Neural crest cell (in vitro differentiated cells): ENCODE results near the gene SLC8A3. TPM values are rescaled to one million over a fixed set of nuclear protein-coding genes. Genes with fewer than 3 reads are reported as not detected.

Experiments used
- DNase-seq: peaks from one replicate; pipeline ENCODE4 v3.0.0; 2021; ENCODE audit warnings: low read depth, mixed read lengths, low spot score
- H3K27ac Mint-ChIP-seq: one replicate; pipeline ENCODE4 v1.8.0; 2021; ENCODE audit warnings: mild to moderate bottlenecking, mixed read lengths; ENCODE audit not compliant: unreplicated experiment
- H3K27me3 Mint-ChIP-seq: 2 replicates; pipeline ENCODE4 v1.8.0; 2021; ENCODE audit warnings: low read depth, mild to moderate bottlenecking, mixed read lengths
- H3K36me3 Mint-ChIP-seq: 2 replicates; pipeline ENCODE4 v1.8.0; 2021; ENCODE audit warnings: low read depth, mild to moderate bottlenecking, mixed read lengths
- H3K4me1 Mint-ChIP-seq: 2 replicates; pipeline ENCODE4 v1.8.0; 2021; ENCODE audit warnings: mixed read lengths
- H3K4me3 Mint-ChIP-seq: one replicate; pipeline ENCODE4 v1.8.0; 2021; ENCODE audit warnings: mild to moderate bottlenecking, mixed read lengths
- H3K9me3 Mint-ChIP-seq: 2 replicates; pipeline ENCODE4 v1.8.0; 2021; ENCODE audit warnings: mixed read lengths
- total RNA-seq: library from RNA; stranded (reverse); gene quantifications from 2 replicates; pipeline ENCODE4 v1.2.1, GENCODE V29; 2021
- TF ChIP-seq, protein P1 (sequence below): fragments of 200-600 bp; sonication (generic); conservative IDR thresholded peaks from 2 replicates; pipeline ENCODE4 v1.5.0; 2021; ENCODE audit warnings: antibody characterized with exemption, mild to moderate bottlenecking

SLC8A3 gene
- total RNA-seq, 1 donor from 2014 or later: 1.2 TPM

DNA sequence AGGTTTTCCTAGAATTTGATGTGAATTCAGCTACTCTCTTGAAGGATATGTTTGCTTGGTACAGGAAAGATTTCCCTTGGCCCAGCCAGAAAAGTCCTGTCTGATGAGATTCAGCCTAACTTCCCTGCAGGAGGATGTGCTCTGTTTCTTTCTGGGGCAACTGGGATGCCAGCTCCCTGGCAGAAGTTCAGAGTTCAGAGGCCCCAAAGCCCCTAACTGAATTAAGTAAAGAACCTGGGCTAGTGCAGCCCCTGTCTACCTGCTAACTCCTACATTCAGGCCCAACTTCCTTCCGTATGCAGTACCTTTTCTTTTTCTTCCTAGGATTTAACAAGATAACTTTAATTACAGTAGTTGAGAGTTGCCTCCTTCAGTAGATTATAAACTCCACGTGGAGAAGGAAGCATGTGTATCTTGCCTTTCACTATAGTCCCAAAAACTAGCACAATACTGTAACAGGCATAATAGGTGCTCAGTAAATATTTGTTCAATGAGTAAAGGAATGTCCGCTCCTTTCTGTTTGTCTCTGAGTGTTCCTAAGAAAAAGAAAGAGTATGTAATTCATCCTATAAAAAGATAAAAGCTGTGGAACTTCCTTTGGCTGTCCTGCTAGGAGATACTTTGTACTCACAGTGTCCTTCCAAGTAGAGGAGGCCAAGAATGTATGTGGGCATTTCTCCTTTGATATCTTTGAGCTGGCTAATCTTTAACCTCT is 141.0 kb downstream of the SLC8A3 start:
- no peak for DNase-seq
- TF ChIP-seq, protein P1, sequence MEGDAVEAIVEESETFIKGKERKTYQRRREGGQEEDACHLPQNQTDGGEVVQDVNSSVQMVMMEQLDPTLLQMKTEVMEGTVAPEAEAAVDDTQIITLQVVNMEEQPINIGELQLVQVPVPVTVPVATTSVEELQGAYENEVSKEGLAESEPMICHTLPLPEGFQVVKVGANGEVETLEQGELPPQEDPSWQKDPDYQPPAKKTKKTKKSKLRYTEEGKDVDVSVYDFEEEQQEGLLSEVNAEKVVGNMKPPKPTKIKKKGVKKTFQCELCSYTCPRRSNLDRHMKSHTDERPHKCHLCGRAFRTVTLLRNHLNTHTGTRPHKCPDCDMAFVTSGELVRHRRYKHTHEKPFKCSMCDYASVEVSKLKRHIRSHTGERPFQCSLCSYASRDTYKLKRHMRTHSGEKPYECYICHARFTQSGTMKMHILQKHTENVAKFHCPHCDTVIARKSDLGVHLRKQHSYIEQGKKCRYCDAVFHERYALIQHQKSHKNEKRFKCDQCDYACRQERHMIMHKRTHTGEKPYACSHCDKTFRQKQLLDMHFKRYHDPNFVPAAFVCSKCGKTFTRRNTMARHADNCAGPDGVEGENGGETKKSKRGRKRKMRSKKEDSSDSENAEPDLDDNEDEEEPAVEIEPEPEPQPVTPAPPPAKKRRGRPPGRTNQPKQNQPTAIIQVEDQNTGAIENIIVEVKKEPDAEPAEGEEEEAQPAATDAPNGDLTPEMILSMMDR: no peak
- peaks cover 2% of the 10 kb centered on the region for H3K27me3 Mint-ChIP-seq
- no peak overlapping the region for H3K27ac Mint-ChIP-seq
- H3K36me3 Mint-ChIP-seq: no peaks in the 10 kb centered on the region
- peaks cover 19% of the 10 kb centered on the region for H3K4me1 Mint-ChIP-seq
- no peak overlapping the region for H3K4me3 Mint-ChIP-seq
- no peaks in the 10 kb centered on the region for H3K9me3 Mint-ChIP-seq

DNA sequence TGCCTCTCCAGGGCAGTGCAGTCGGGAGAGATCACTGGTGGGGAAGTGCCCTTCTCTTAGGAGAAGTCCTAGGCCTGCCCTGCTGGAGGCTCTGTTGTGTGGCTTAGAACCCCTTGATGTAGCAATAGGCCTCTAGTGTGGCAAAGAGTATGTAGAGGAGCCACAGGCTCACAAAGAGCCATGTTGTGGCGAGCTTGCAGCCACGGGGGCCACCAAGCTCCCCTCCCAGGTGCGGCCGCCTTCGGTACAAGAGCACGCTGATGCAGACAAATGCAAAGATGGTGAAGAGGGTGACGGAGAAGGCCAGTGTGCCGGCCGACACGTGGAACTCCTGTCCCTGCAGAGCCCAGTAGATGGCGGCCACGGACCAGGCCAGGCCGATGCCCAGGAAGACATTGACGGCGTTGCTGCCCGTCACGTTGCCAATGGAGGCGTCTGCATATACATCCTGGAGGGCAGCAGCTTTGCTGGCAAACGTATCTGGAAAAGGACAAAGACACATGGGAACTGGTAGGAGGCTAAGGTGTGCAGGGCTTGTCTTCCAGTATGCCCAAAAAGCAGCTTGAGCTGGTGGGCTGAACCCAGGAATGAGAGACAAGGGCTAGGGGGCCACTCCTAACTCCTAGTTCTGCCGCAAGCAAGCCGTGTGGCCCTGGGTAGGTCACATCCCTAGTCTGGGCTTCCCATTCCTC is 142.8 kb downstream of the SLC8A3 start:
- Mint-ChIP-seq H3K27me3 (peaks cover 2% of the 10 kb centered on the region), H3K4me3 (peak overlapping the region; percentile 21), H3K36me3 (no peaks in the 10 kb centered on the region), H3K27ac (no peak overlapping the region), H3K4me1 (peaks cover 18% of the 10 kb centered on the region), H3K9me3 (no peaks in the 10 kb centered on the region)
- TF ChIP-seq, protein P1: peak; percentile 84
- peak; percentile 62 for DNase-seq

DNA sequence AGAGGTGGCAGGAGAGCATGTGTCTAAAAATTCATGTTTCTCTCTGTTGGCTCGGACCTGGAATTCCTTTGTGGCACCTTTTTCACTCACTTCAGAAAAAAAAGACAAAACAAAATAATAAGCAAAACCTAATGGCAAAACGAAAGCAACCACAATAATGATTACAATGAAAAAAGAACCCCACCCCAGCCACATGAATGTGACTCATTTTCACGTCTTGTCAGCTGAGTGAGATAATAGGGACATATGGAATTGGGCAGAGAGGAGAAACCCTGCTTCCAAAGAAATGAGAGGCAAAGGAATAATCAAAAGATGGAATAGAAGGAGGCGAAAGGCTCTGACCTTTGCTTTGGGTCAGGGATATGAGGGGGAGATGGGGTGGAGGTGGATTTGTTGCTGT is 143.4 kb downstream of the SLC8A3 start:
- Mint-ChIP-seq H3K36me3 (no peaks in the 10 kb centered on the region), H3K9me3 (no peaks in the 10 kb centered on the region)

DNA sequence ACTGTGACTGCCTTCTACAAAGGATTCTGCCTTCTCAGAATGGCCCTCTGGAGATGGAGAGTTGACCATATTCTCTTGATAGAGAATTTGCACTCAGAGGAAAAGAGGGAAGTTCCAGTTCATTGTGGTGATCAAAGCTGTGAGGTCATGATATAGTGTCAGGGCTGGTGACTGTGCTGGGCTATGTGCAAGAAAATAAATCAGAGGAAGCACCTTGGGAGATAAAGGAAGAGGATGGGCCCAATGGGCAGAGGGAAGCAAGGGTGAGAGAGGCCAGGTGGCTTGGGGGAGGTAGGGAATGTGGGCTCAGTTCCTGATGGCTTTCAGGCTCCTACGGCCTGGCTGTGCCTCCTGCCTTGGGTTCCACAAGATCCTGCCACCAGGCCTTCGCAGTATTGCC is 145.8 kb downstream of the SLC8A3 start:
- Mint-ChIP-seq H3K9me3 (no peaks in the 10 kb centered on the region), H3K36me3 (peaks cover 3% of the 10 kb centered on the region)

More for the DNA sequence above, 143.4 kb downstream of the SLC8A3 start:
- peaks cover 2% of the 10 kb centered on the region for H3K27me3 Mint-ChIP-seq
- H3K27ac Mint-ChIP-seq: no peak overlapping the region
- no peak overlapping the region for H3K4me3 Mint-ChIP-seq
- TF ChIP-seq, protein P1: no peak
- peaks cover 17% of the 10 kb centered on the region for H3K4me1 Mint-ChIP-seq
- no peak for DNase-seq

DNA sequence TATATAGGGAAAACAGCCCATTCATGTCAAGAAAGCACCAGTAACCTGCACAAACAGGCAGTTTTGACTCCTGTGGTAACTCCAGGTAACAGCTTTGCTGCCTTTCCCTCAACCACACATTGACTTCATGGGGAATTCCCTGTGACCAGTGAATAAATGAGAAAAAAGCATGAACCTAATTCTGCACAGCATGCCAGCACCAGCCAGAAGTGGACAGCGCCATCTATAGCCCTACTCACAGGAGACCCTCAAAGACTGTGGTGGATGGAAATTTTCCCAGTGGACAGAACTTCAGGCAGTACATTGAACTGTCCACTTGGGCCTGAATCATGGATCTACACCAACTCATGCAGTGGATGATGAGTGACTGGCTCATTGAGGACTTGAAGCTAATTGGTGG is 152.1 kb downstream of the SLC8A3 start:
- H3K9me3 Mint-ChIP-seq: no peaks in the 10 kb centered on the region
- DNase-seq: no peak
- peaks cover 13% of the 10 kb centered on the region for H3K4me1 Mint-ChIP-seq
- H3K4me3 Mint-ChIP-seq: no peak overlapping the region
- H3K36me3 Mint-ChIP-seq: peaks cover 10% of the 10 kb centered on the region
- H3K27ac Mint-ChIP-seq: no peak overlapping the region
- TF ChIP-seq, protein P1: no peak
- peaks cover 5% of the 10 kb centered on the region for H3K27me3 Mint-ChIP-seq

More for the DNA sequence above, 145.8 kb downstream of the SLC8A3 start:
- peaks cover 7% of the 10 kb centered on the region for H3K27me3 Mint-ChIP-seq
- TF ChIP-seq, protein P1: no peak
- no peak for DNase-seq
- no peak overlapping the region for H3K4me3 Mint-ChIP-seq
- no peak overlapping the region for H3K27ac Mint-ChIP-seq
- H3K4me1 Mint-ChIP-seq: peaks cover 7% of the 10 kb centered on the region
